ENCODE results near the gene ZBTB7A. TPM values are rescaled to one million over a fixed set of nuclear protein-coding genes. Genes with fewer than 3 reads are reported as not detected.

ZBTB7A gene
- total and polyA plus RNA-seq, 2 experiments from 2014 or later: 17.8 to 41.3 TPM

DNA sequence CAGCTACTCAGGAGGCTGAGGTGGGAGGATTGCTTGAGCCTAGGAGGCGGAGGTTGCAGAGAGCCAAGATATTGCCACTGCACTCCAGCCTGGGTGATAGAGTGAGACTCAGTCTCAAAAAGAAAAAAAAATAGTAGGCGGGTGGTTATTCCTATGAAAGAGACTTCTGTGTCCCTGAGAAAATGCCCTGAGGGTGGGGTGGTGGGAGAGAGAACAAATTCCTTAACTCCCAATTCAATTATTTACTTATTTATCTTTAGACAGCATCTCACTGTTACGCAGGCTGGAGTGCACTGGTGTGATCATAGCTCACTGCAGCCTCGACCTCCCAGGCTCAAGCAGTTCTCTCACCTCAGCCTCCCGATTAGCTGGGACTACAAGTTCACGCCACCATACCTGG is 71.1 kb downstream of the ZBTB7A start:
- 81 to 86% methylated on average over 6 of the region's 6 CpGs for whole genome bisulfite sequencing, 2 experiments (ENCODE audit: low coverage in 1 of 2, low lambda C conversion rate in 2 of 2, missing lambda C conversion rate in 2 of 2)
- TF ChIP-seq EZH2phosphoT487 (IDR thresholded peaks at IDR 0.05; ENCODE audit: insufficient read depth, low read depth): no peak
- no peak for TF ChIP-seq EZH2 (IDR thresholded peaks at IDR 0.05; ENCODE audit: insufficient read depth, poor library complexity, severe bottlenecking)
- Histone ChIP-seq H3K4me2 (ENCODE audit: unreplicated experiment) (no peak overlapping the region), H3K9ac (no peak overlapping the region), H4K20me1 (ENCODE audit: insufficient read depth) (no peaks in the 10 kb centered on the region), H3K27me3 (replicated peaks; ENCODE audit: insufficient read depth) (no peaks in the 10 kb centered on the region), H3K4me1 (ENCODE audit: insufficient read depth) (no peaks in the 10 kb centered on the region), H3K27ac (no peak overlapping the region), H2AFZ (no peak overlapping the region), H3K9me3 (ENCODE audit: low read depth) (no peaks in the 10 kb centered on the region), H3K36me3 (ENCODE audit: low read depth) (no peaks in the 10 kb centered on the region), H3F3A (ENCODE audit: insufficient read depth) (no peaks in the 10 kb centered on the region), H3K4me3 (no peak overlapping the region), H3K79me2 (ENCODE audit: insufficient read depth) (no peaks in the 10 kb centered on the region), H3K9me2 (ENCODE audit: insufficient read depth) (no peaks in the 10 kb centered on the region)
- in situ Hi-C loops (cut with MboI): no loop called here
- no peak for DNase-seq

Other genes with a start within 250 kb of the ZBTB7A start
- not detected in 2 replicates for gene ZFR2, start 197.9 kb downstream of the ZBTB7A start, total RNA-seq (2014; rRNA removed; shearing (Covaris generic))
- not detected in 2 replicates for gene ZFR2, start 197.9 kb downstream of the ZBTB7A start, polyA plus RNA-seq (2016; fragmentation: Nextera tagmentation; extraction: Ambion mirVana)
- not detected in 2 replicates for gene ATCAY, start 186.2 kb downstream of the ZBTB7A start, total RNA-seq (2014; rRNA removed; shearing (Covaris generic))
- not detected in 2 replicates for gene ATCAY, start 186.2 kb downstream of the ZBTB7A start, polyA plus RNA-seq (2016; fragmentation: Nextera tagmentation; extraction: Ambion mirVana)
- not detected in 2 replicates for gene NMRK2, start 133.8 kb downstream of the ZBTB7A start, total RNA-seq (2014; rRNA removed; shearing (Covaris generic))
- not detected in 2 replicates for gene NMRK2, start 133.8 kb downstream of the ZBTB7A start, polyA plus RNA-seq (2016; fragmentation: Nextera tagmentation; extraction: Ambion mirVana)
- 167 and 194 TPM in 2 replicates for gene DAPK3, start 95.8 kb downstream of the ZBTB7A start, total RNA-seq (2014; rRNA removed; shearing (Covaris generic))
- 47.6 and 51.1 TPM in 2 replicates for gene DAPK3, start 95.8 kb downstream of the ZBTB7A start, polyA plus RNA-seq (2016; fragmentation: Nextera tagmentation; extraction: Ambion mirVana)
- gene EEF2, start 81.4 kb downstream of the ZBTB7A start, total RNA-seq (2014; rRNA removed; shearing (Covaris generic)): 2,755 and 2,906 TPM in 2 replicates
- 326 and 331 TPM in 2 replicates for gene EEF2, start 81.4 kb downstream of the ZBTB7A start, polyA plus RNA-seq (2016; fragmentation: Nextera tagmentation; extraction: Ambion mirVana)
- 16.8 and 21.0 TPM in 2 replicates for gene PIAS4, start 59.2 kb downstream of the ZBTB7A start, total RNA-seq (2014; rRNA removed; shearing (Covaris generic))
- 6.9 and 9.1 TPM in 2 replicates for gene PIAS4, start 59.2 kb downstream of the ZBTB7A start, polyA plus RNA-seq (2016; fragmentation: Nextera tagmentation; extraction: Ambion mirVana)
- gene MAP2K2, start 57.2 kb upstream of the ZBTB7A start, total RNA-seq (2014; rRNA removed; shearing (Covaris generic)): 162 and 212 TPM in 2 replicates
- 32.3 and 47.0 TPM in 2 replicates for gene MAP2K2, start 57.2 kb upstream of the ZBTB7A start, polyA plus RNA-seq (2016; fragmentation: Nextera tagmentation; extraction: Ambion mirVana)
- not detected in 2 replicates for gene CREB3L3, start 86.7 kb upstream of the ZBTB7A start, total RNA-seq (2014; rRNA removed; shearing (Covaris generic))
- gene CREB3L3, start 86.7 kb upstream of the ZBTB7A start, polyA plus RNA-seq (2016; fragmentation: Nextera tagmentation; extraction: Ambion mirVana): not detected in 2 replicates
- 12.0 and 14.4 TPM in 2 replicates for gene SIRT6, start 115.7 kb upstream of the ZBTB7A start, total RNA-seq (2014; rRNA removed; shearing (Covaris generic))
- gene SIRT6, start 115.7 kb upstream of the ZBTB7A start, polyA plus RNA-seq (2016; fragmentation: Nextera tagmentation; extraction: Ambion mirVana): 19.6 and 20.0 TPM in 2 replicates
- 0.54 and 3.3 TPM in 2 replicates for gene ANKRD24, start 115.8 kb upstream of the ZBTB7A start, total RNA-seq (2014; rRNA removed; shearing (Covaris generic))
- gene ANKRD24, start 115.8 kb upstream of the ZBTB7A start, polyA plus RNA-seq (2016; fragmentation: Nextera tagmentation; extraction: Ambion mirVana): 0.14 and 0.46 TPM in 2 replicates
- 0.76 TPM in 1 of 2 replicates, not detected in the other for gene EBI3, start 162.6 kb upstream of the ZBTB7A start, total RNA-seq (2014; rRNA removed; shearing (Covaris generic))
- 0.56 and 1.1 TPM in 2 replicates for gene EBI3, start 162.6 kb upstream of the ZBTB7A start, polyA plus RNA-seq (2016; fragmentation: Nextera tagmentation; extraction: Ambion mirVana)
- 17.3 and 20.1 TPM in 2 replicates for gene YJU2, start 180.2 kb upstream of the ZBTB7A start, total RNA-seq (2014; rRNA removed; shearing (Covaris generic))
- gene YJU2, start 180.2 kb upstream of the ZBTB7A start, polyA plus RNA-seq (2016; fragmentation: Nextera tagmentation; extraction: Ambion mirVana): 10.6 and 12.9 TPM in 2 replicates
- gene SHD, start 212.4 kb upstream of the ZBTB7A start, total RNA-seq (2014; rRNA removed; shearing (Covaris generic)): not detected in 2 replicates
- not detected in 2 replicates for gene SHD, start 212.4 kb upstream of the ZBTB7A start, polyA plus RNA-seq (2016; fragmentation: Nextera tagmentation; extraction: Ambion mirVana)
- not detected in 2 replicates for gene TMIGD2, start 235.5 kb upstream of the ZBTB7A start, total RNA-seq (2014; rRNA removed; shearing (Covaris generic))
- gene TMIGD2, start 235.5 kb upstream of the ZBTB7A start, polyA plus RNA-seq (2016; fragmentation: Nextera tagmentation; extraction: Ambion mirVana): not detected in 2 replicates
- 5.8 and 16.2 TPM in 2 replicates for gene FSD1, start 237.7 kb upstream of the ZBTB7A start, total RNA-seq (2014; rRNA removed; shearing (Covaris generic))
- gene FSD1, start 237.7 kb upstream of the ZBTB7A start, polyA plus RNA-seq (2016; fragmentation: Nextera tagmentation; extraction: Ambion mirVana): 5.8 TPM in 2 replicates